Measurements from ENCODE around the gene SOBP.

GRCh38 chr6:107611094-107611810 lies 121.3 kb downstream of the SOBP start:
- TF ChIP-seq CTCF (IDR thresholded peaks at IDR 0.05), result no peak
- TF ChIP-seq POLR2A (IDR thresholded peaks at IDR 0.05), result no peak

Measured in thyroid gland (tissue), 4 donors.